HEK293T (cell line): ENCODE data around the gene FBLN1.

ENCODE experiments used
- CTBP1 ChIP-seq: fragments of 450-650 bp; IDR thresholded peaks from 2 replicates; pipeline ENCODE4 v1.6.1; 2016; ENCODE audit warnings: borderline replicate concordance
- PKNOX1 ChIP-seq: fragments of 450-650 bp; IDR thresholded peaks from 2 replicates; pipeline ENCODE4 v1.6.1; 2016

GRCh38 chr22:45551310-45552016 lies 48.8 kb downstream of the FBLN1 start:
- TF ChIP-seq CTBP1 (no peak), PKNOX1 (no peak)
